Subcutaneous abdominal adipose tissue (tissue), 5 donors: Measurements from ENCODE around the gene GNA12.

Experiments used
- H3K27ac ChIP-seq: one replicate; pipeline ENCODE4 v1.7.0; 2013; ENCODE audit warnings: low read depth, mild to moderate bottlenecking, inconsistent platforms, low read length, moderate library complexity
- H3K27me3 ChIP-seq, 5 donors: one replicate each; pipeline ENCODE4 v1.7.0; 2013; ENCODE audit warnings: low read length in 5 of 5, inconsistent platforms in 1 of 5; ENCODE audit not compliant: control insufficient read depth in 5 of 5, insufficient read depth in 4 of 5
- H3K36me3 ChIP-seq, 5 donors: one replicate each; pipeline ENCODE4 v1.7.0; 2013; ENCODE audit warnings: low read length in 5 of 5; ENCODE audit not compliant: control insufficient read depth in 5 of 5, insufficient read depth in 5 of 5
- H3K4me1 ChIP-seq, 5 donors: one replicate each; pipeline ENCODE4 v1.7.0; 2013; ENCODE audit warnings: low read length in 5 of 5, mild to moderate bottlenecking in 3 of 5, moderate library complexity in 1 of 5; ENCODE audit not compliant: control insufficient read depth in 5 of 5, insufficient read depth in 5 of 5
- H3K4me3 ChIP-seq, 5 donors: one replicate each; pipeline ENCODE4 v1.7.0; 2013; ENCODE audit warnings: low read length in 5 of 5, low read depth in 1 of 5
- H3K9ac ChIP-seq, 5 donors: one replicate each; pipeline ENCODE4 v1.7.0; 2013; ENCODE audit warnings: low read length in 5 of 5, mild to moderate bottlenecking in 4 of 5, moderate library complexity in 3 of 5
- H3K9me3 ChIP-seq, 5 donors: one replicate each; pipeline ENCODE4 v1.7.0; 2013; ENCODE audit warnings: low read length in 5 of 5; ENCODE audit not compliant: control insufficient read depth in 5 of 5
- donor health status: healthy.
- donor health status: healthy.
- donor health status: healthy.
- donor health status: healthy.
- donor health status: healthy.

Gene GNA12

GRCh38 chr7:2880874-2881533 lies 36.9 kb upstream of the GNA12 start:
- Histone ChIP-seq H3K4me1 (peaks cover 0 to 6% (median 2%) of the 10 kb centered on the region in 5 donors), H3K27ac (no peak overlapping the region), H3K9me3 (no peaks in the 10 kb centered on the region), H3K36me3 (no peaks in the 10 kb centered on the region), H3K4me3 (no peak overlapping the region), H3K9ac (no peak overlapping the region), H3K27me3 (peaks cover 0 to 13% (median 3%) of the 10 kb centered on the region in 5 donors)

GRCh38 chr7:2880051-2880450 lies 35.9 kb upstream of the GNA12 start:
- peaks cover 0 to 6% (median 2%) of the 10 kb centered on the region in 5 donors for H3K4me1 ChIP-seq
- H3K9ac ChIP-seq, result no peak overlapping the region
- H3K4me3 ChIP-seq, result no peak overlapping the region
- H3K36me3 ChIP-seq, result no peaks in the 10 kb centered on the region
- no peak overlapping the region for H3K27ac ChIP-seq
- H3K27me3 ChIP-seq, result peaks cover 0 to 13% (median 5%) of the 10 kb centered on the region in 5 donors
- H3K9me3 ChIP-seq, result no peaks in the 10 kb centered on the region

DNA sequence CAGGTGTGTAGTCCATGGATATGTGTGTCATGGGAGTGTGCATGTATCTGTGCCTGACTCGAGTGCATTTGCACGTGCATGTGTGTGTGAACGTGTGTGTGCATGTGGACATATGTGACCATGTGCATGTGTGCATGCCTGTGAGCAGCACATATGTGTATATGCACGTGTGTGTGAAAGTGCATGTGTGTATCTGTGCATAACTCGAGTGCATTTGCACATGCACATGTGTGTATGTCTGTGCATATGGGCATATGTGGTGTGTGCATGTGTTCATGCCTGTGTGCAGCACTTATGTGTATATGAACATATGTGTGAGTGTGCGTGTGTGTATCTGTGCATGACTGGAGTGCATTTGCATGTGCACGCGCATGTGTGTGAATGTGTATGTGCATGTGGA lies 35.2 kb upstream of the GNA12 start:
- H3K9me3 ChIP-seq, result no peaks in the 10 kb centered on the region
- no peak overlapping the region for H3K4me3 ChIP-seq
- H3K4me1 ChIP-seq, result peaks cover 0 to 6% (median 2%) of the 10 kb centered on the region in 5 donors
- H3K9ac ChIP-seq, result no peak overlapping the region
- no peak overlapping the region for H3K27ac ChIP-seq
- no peaks in the 10 kb centered on the region for H3K36me3 ChIP-seq
- peaks cover 3 to 14% (median 5%) of the 10 kb centered on the region in 5 donors for H3K27me3 ChIP-seq

DNA sequence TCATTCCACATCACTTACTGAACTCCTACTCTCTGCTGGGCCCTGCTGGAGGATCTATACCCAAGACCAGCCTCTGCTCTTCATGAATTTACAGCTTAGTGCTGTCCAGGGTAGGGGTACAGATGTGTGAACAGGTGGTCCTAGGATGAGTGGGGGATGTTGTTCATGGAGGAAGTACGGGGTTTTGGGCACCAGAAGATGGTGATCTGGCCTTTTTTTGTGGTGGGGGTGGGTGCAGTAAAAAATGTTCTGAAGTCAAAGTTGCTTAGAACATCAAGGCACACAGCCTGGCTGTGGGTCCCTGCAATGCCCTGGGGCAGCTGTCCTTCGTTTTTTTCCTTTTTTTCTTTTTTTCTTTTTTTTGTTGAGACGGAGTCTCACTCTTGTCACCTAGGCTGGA lies 34.2 kb upstream of the GNA12 start:
- Histone ChIP-seq H3K9me3 (no peaks in the 10 kb centered on the region), H3K4me3 (no peak overlapping the region), H3K27ac (no peak overlapping the region), H3K27me3 (peaks cover 3 to 12% (median 5%) of the 10 kb centered on the region in 5 donors), H3K9ac (no peak overlapping the region), H3K36me3 (no peaks in the 10 kb centered on the region), H3K4me1 (peaks cover 0 to 10% (median 2%) of the 10 kb centered on the region in 5 donors)

- Histone ChIP-seq H3K27me3 (peaks cover 4 to 14% (median 7%) of the 10 kb centered on the region in 5 donors), H3K9me3 (no peaks in the 10 kb centered on the region), H3K27ac (no peak overlapping the region), H3K4me3 (no peak overlapping the region), H3K4me1 (peaks cover 0 to 11% (median 2%) of the 10 kb centered on the region in 5 donors), H3K36me3 (no peaks in the 10 kb centered on the region), H3K9ac (no peak overlapping the region)
Measured at GRCh38 chr7:2876031-2876731, 32.1 kb upstream of the GNA12 start.

DNA sequence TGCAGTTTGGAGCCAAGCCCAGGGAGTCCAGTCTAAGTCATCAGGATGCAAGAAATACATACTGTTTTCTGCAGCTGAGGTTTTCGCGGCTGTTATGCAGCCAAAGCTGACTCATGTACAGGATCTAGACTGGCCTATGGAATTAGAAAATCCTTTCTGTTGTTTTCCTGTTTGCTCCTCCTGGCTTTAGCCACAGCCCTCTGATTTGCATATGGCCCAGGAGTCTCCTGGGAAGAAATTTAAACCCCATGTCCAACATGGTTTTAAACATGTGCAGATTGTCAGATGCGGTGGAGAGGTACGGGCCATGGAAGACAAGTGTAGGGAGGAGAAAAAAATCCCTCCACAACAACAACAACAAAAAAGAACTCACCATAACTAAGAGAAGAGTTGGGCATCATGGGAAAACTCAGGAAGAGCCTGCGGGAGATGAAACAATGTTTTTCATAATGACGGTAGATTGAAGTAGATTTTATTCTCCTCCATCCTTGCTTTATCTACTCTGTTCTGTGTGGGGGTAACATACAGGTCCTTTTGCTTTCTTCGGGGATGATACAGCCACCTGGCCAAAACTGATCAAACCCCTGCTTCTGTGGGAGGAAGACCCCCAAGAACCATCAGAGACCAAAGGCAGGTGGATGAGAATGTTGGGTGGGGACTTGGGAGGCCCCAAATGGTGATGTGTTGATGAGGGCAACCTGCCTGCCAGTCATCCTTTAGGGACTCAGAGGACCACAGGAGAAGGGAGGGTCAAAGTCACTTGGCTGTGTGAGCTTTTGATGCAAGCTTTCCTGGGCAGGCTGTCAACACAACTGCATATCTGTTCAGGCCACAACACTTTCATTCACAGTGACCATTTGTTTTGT lies 29.8 kb upstream of the GNA12 start:
- H3K4me3 ChIP-seq, result peak overlapping the region in 1 of 5 donors; percentile 11
- no peaks in the 10 kb centered on the region for H3K9me3 ChIP-seq
- peaks cover 2 to 16% (median 4%) of the 10 kb centered on the region in 5 donors for H3K27me3 ChIP-seq
- peaks cover 0 to 21% (median 9%) of the 10 kb centered on the region in 5 donors for H3K4me1 ChIP-seq
- H3K27ac ChIP-seq, result no peak overlapping the region
- no peaks in the 10 kb centered on the region for H3K36me3 ChIP-seq
- H3K9ac ChIP-seq, result no peak overlapping the region

DNA sequence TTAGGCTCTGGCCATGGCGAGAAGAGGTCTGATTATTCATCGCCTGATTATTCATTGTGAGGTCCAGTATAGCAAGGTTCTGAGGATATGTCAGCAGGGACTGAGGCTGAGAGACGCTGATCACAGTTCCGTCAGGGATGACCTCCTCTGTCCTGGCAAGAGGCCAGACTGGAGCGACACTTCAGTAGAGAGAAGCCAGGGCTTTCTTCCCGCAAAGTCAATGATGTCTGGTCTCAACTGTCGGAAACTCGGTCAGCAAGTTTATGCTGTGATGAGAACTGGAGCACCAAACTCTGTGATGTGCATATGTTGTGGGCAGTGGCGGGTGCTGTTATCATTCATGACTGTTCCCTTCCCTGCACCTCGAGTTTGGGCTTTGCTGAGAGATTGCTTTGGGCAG lies 29.0 kb upstream of the GNA12 start:
- peaks cover 2 to 16% (median 4%) of the 10 kb centered on the region in 5 donors for H3K27me3 ChIP-seq
- H3K4me3 ChIP-seq, result peak overlapping the region in 1 of 5 donors; percentile 11
- peaks cover 0 to 19% (median 9%) of the 10 kb centered on the region in 5 donors for H3K4me1 ChIP-seq
- no peak overlapping the region for H3K9ac ChIP-seq
- no peak overlapping the region for H3K27ac ChIP-seq
- no peaks in the 10 kb centered on the region for H3K36me3 ChIP-seq
- H3K9me3 ChIP-seq, result no peaks in the 10 kb centered on the region

- Histone ChIP-seq H3K9ac (no peak overlapping the region), H3K9me3 (no peaks in the 10 kb centered on the region), H3K27ac (no peak overlapping the region), H3K4me1 (peaks cover 0 to 19% (median 9%) of the 10 kb centered on the region in 5 donors), H3K4me3 (no peak overlapping the region), H3K27me3 (peaks cover 2 to 16% (median 4%) of the 10 kb centered on the region in 5 donors), H3K36me3 (no peaks in the 10 kb centered on the region)
Measured at GRCh38 chr7:2872296-2872874, 28.3 kb upstream of the GNA12 start.

- Histone ChIP-seq H3K9ac (peak overlapping the region in 1 of 5 donors; percentile 20), H3K4me1 (peaks cover 0 to 19% (median 9%) of the 10 kb centered on the region in 5 donors), H3K4me3 (peak overlapping the region in 3 of 5 donors; percentile 24 to 32 (median 32)), H3K36me3 (no peaks in the 10 kb centered on the region), H3K27me3 (peaks cover 2 to 14% (median 4%) of the 10 kb centered on the region in 5 donors), H3K27ac (no peak overlapping the region), H3K9me3 (no peaks in the 10 kb centered on the region)
Measured at GRCh38 chr7:2870471-2870931, 26.4 kb upstream of the GNA12 start.
